OCI-LY1 (cell line): ENCODE data around the gene TMEM101.

ENCODE experiments used
- H2AFZ ChIP-seq: fragments of 200-600 bp; sonication (generic), shearing (Covaris generic); 2 replicates; pipeline ENCODE4 v1.6.0; 2014; ENCODE audit warnings: antibody characterized with exemption, mild to moderate bottlenecking, low read length
- H3F3A ChIP-seq: fragments of 200-600 bp; sonication (generic), shearing (Covaris generic); 2 replicates; pipeline ENCODE4 v1.6.0; 2014; ENCODE audit warnings: mild to moderate bottlenecking, antibody characterized with exemption, low read length, moderate library complexity; ENCODE audit not compliant: insufficient read depth
- H3K27ac ChIP-seq: fragments of 200-600 bp; sonication (generic); 2 replicates; pipeline ENCODE4 v1.5.1; 2014; ENCODE audit warnings: low read length, mixed run types, mild to moderate bottlenecking, low read depth; ENCODE audit not compliant: poor library complexity, severe bottlenecking
- H3K27me3 ChIP-seq: fragments of 200-600 bp; sonication (generic); 2 replicates; pipeline ENCODE4 v1.6.0; 2014; ENCODE audit warnings: antibody characterized with exemption, mild to moderate bottlenecking, low read length, moderate library complexity; ENCODE audit not compliant: insufficient read depth
- H3K36me3 ChIP-seq: fragments of 200-600 bp; sonication (generic); 2 replicates; pipeline ENCODE4 v1.6.1; 2014; ENCODE audit warnings: mild to moderate bottlenecking, antibody characterized with exemption, low read length, moderate library complexity, mixed read lengths; ENCODE audit not compliant: insufficient read depth
- H3K4me1 ChIP-seq: fragments of 200-600 bp; sonication (generic); 2 replicates; pipeline ENCODE4 v1.5.1; 2014; ENCODE audit warnings: mild to moderate bottlenecking, low read length, moderate library complexity; ENCODE audit not compliant: insufficient read depth, severe bottlenecking
- H3K4me2 ChIP-seq: fragments of 200-600 bp; sonication (generic), shearing (Covaris generic); 2 replicates; pipeline ENCODE4 v1.6.1; 2014; ENCODE audit warnings: low read length
- H3K4me3 ChIP-seq: fragments of 200-600 bp; sonication (generic); 2 replicates; pipeline ENCODE4 v1.5.1; 2014; ENCODE audit warnings: low read length, low read depth, mild to moderate bottlenecking, mixed read lengths; ENCODE audit not compliant: poor library complexity, severe bottlenecking
- H3K79me2 ChIP-seq: fragments of 200-600 bp; shearing (Covaris generic); 2 replicates; pipeline ENCODE4 v1.6.1; 2016; ENCODE audit warnings: mixed run types, low read length, mixed read lengths; ENCODE audit not compliant: insufficient read depth
- H3K9ac ChIP-seq: fragments of 200-600 bp; sonication (generic), shearing (Covaris generic); 2 replicates; pipeline ENCODE4 v1.6.1; 2014; ENCODE audit warnings: mild to moderate bottlenecking, low read length, mixed read lengths
- H3K9me2 ChIP-seq: fragments of 200-600 bp; sonication (generic), shearing (Covaris generic); 2 replicates; pipeline ENCODE4 v1.6.1; 2014; ENCODE audit warnings: low read depth, mild to moderate bottlenecking, low read length, mixed read lengths
- H3K9me3 ChIP-seq: fragments of 200-600 bp; shearing (Covaris generic); 2 replicates; pipeline ENCODE4 v1.6.1; 2014; ENCODE audit warnings: low read length, mixed read lengths
- H4K20me1 ChIP-seq: fragments of 200-600 bp; sonication (generic), shearing (Covaris generic); 2 replicates; pipeline ENCODE4 v1.6.0; 2016; ENCODE audit warnings: mild to moderate bottlenecking, low read length; ENCODE audit not compliant: insufficient read depth
- CTCF ChIP-seq: fragments of 200-600 bp; sonication (generic), shearing (Covaris generic); IDR thresholded peaks from 2 replicates; pipeline ENCODE4 v1.5.1; 2017; ENCODE audit warnings: mild to moderate bottlenecking, antibody characterized with exemption, low read length, moderate library complexity, mixed read lengths
- EZH2 ChIP-seq: fragments of 200-600 bp; sonication (generic), shearing (Covaris generic); IDR thresholded peaks from 2 replicates; pipeline ENCODE4 v1.8.0; 2017; ENCODE audit warnings: borderline replicate concordance, mixed run types, mild to moderate bottlenecking, antibody characterized with exemption, low read length, moderate library complexity, mixed read lengths

The TMEM101 gene

GRCh38 chr17:43992641-43993040 is 22.1 kb downstream of the TMEM101 start:
- Histone ChIP-seq H4K20me1 (no peaks in the 10 kb centered on the region), H3K4me1 (no peaks in the 10 kb centered on the region), H3F3A (no peaks in the 10 kb centered on the region), H2AFZ (no peak overlapping the region), H3K27me3 (no peaks in the 10 kb centered on the region), H3K27ac (no peak overlapping the region), H3K9ac (no peak overlapping the region), H3K4me2 (no peak overlapping the region), H3K79me2 (no peaks in the 10 kb centered on the region), H3K36me3 (no peaks in the 10 kb centered on the region), H3K4me3 (no peak overlapping the region), H3K9me2 (no peaks in the 10 kb centered on the region), H3K9me3 (no peaks in the 10 kb centered on the region)
- no peak for TF ChIP-seq CTCF
- no peak for TF ChIP-seq EZH2

- Histone ChIP-seq H4K20me1 (no peaks in the 10 kb centered on the region), H3K4me1 (no peaks in the 10 kb centered on the region), H3K27me3 (0 out of 2 replicates have a peak, but pooled peaks cover 6% of the 10 kb centered on the region), H3K36me3 (no peaks in the 10 kb centered on the region), H3K27ac (no peak overlapping the region), H2AFZ (no peak overlapping the region), H3K4me2 (no peak overlapping the region), H3K79me2 (no peaks in the 10 kb centered on the region), H3K9me2 (no peaks in the 10 kb centered on the region), H3K9me3 (no peaks in the 10 kb centered on the region), H3K9ac (no peak overlapping the region), H3F3A (no peaks in the 10 kb centered on the region), H3K4me3 (no peak overlapping the region)
- TF ChIP-seq CTCF = no peak
- TF ChIP-seq EZH2 = no peak
These were observed 26.5 kb downstream of the TMEM101 start for GRCh38 chr17:43988301-43988700.

- H4K20me1 ChIP-seq = no peaks in the 10 kb centered on the region
- TF ChIP-seq CTCF (no peak), EZH2 (no peak)
- H2AFZ ChIP-seq = no peak overlapping the region
- no peaks in the 10 kb centered on the region for H3F3A ChIP-seq
- H3K4me2 ChIP-seq = no peak overlapping the region
- H3K9me3 ChIP-seq = no peaks in the 10 kb centered on the region
- H3K27me3 ChIP-seq = 0 out of 2 replicates have a peak, but pooled peaks cover 6% of the 10 kb centered on the region
- H3K9ac ChIP-seq = no peak overlapping the region
- H3K79me2 ChIP-seq = no peaks in the 10 kb centered on the region
- no peaks in the 10 kb centered on the region for H3K36me3 ChIP-seq
- no peak overlapping the region for H3K4me3 ChIP-seq
- H3K27ac ChIP-seq = no peak overlapping the region
- H3K4me1 ChIP-seq = no peaks in the 10 kb centered on the region
- no peaks in the 10 kb centered on the region for H3K9me2 ChIP-seq
These were observed 27.4 kb downstream of the TMEM101 start for GRCh38 chr17:43987131-43988021.
